ENCODE results near the gene ULK2.

- TF ChIP-seq CTCF (IDR thresholded peaks at IDR 0.05): no peak
- TF ChIP-seq POLR2A (IDR thresholded peaks at IDR 0.05): no peak
These were observed 121.2 kb downstream of the ULK2 start for GRCh38 chr17:19746517-19746916.

Data from testis (tissue), 2 donors.